H1 (cell line): ENCODE measurements around the gene GALNTL6. TPM values are rescaled to one million over a fixed set of nuclear protein-coding genes. Genes with fewer than 3 reads are reported as not detected.

Experiments
- CREB1 ChIP-seq: IDR thresholded peaks from 2 replicates; pipeline ENCODE4 v1.6.1; 2012; ENCODE audit warnings: inconsistent platforms
- HDAC2 ChIP-seq, 2 experiments: fragments of 300-600 bp in 1 of 2; sonication (generic) in 1 of 2; IDR thresholded peaks; 2 replicates each; pipeline ENCODE4 v1.6.1; 2011 to 2012; ENCODE audit warnings: low read depth in 2 of 2, low read length in 2 of 2, mild to moderate bottlenecking in 2 of 2, moderate library complexity in 2 of 2, borderline replicate concordance in 1 of 2, inconsistent platforms in 1 of 2
- NRF1 ChIP-seq: IDR thresholded peaks from 2 replicates; pipeline ENCODE4 v1.6.1; 2011; ENCODE audit warnings: mild to moderate bottlenecking, low read depth, low read length, improper control_type of control experiment
- POLR2A ChIP-seq, 2 experiments: IDR thresholded peaks; 1 replicate in 1 of 2; 2 replicates in 1 of 2; pipeline ENCODE4 v1.6.1; 2011; ENCODE audit warnings: low read depth in 2 of 2, low read length in 2 of 2, mild to moderate bottlenecking in 2 of 2; ENCODE audit errors: control extremely low read depth in 1 of 2
- RNF2 ChIP-seq: fragments of 200-900, 300-1000 bp; sonication (generic); IDR thresholded peaks from 2 replicates; pipeline ENCODE4 v1.7.1; 2016; ENCODE audit warnings: borderline replicate concordance, low read depth, mild to moderate bottlenecking, antibody characterized with exemption, low read length; ENCODE audit not compliant: poor library complexity, severe bottlenecking; ENCODE audit errors: missing control alignments
- SP2 ChIP-seq: IDR thresholded peaks from 2 replicates; pipeline ENCODE4 v1.6.1; 2012; ENCODE audit warnings: mild to moderate bottlenecking, low read length, inconsistent platforms
- SP4 ChIP-seq: IDR thresholded peaks from 2 replicates; pipeline ENCODE4 v1.6.1; 2012; ENCODE audit warnings: low read length, inconsistent platforms
- TAF1 ChIP-seq: IDR thresholded peaks from 2 replicates; pipeline ENCODE4 v1.6.1; 2011; ENCODE audit warnings: mild to moderate bottlenecking, low read depth, low read length
- ZNF274 ChIP-seq: IDR thresholded peaks from 2 replicates; pipeline ENCODE4 v1.7.0; 2012; ENCODE audit warnings: low read length, borderline replicate concordance; ENCODE audit errors: extremely low read depth
- polyA plus RNA-seq, 7 experiments: library from polyadenylated mRNA; depleted of rRNA in 3 of 7; stranded (reverse) in 5 of 7; unstranded in 2 of 7; fragments of >200 nt in 5 of 7; fragments of 200-250 nt in 2 of 7; gene quantifications; 1 replicate in 5 of 7; 2 replicates in 1 of 7; 4 replicates in 1 of 7; pipeline versions ENCODE4 v1.2.1 to v1.2.3, GENCODE V29; 2011 to 2013; ENCODE audit warnings: missing spikeins in 2 of 7, mixed read lengths in 2 of 7
- total RNA-seq: library from RNA; stranded (reverse); fragmentation: NEBNext Ultra II Directional; extraction: Animal tissue kit (Norgen Biotek cat#: 25700); gene quantifications from 2 replicates; pipeline ENCODE4 v1.2.1, GENCODE V29; 2021
- TF ChIP-seq, protein P1 (sequence below): fragments of 300-600 bp; sonication (generic); IDR thresholded peaks from 2 replicates; pipeline ENCODE4 v1.7.1; 2012; ENCODE audit warnings: low read length, moderate library complexity, mild to moderate bottlenecking, inconsistent platforms; ENCODE audit not compliant: insufficient replicate concordance
- TF ChIP-seq, protein P2 (sequence below): IDR thresholded peaks from 2 replicates; pipeline ENCODE4 v1.6.1; 2011; ENCODE audit warnings: low read length, improper control_type of control experiment

Gene GALNTL6
- total and polyA plus RNA-seq, 2 of the 8 experiments (the other 6 are each of a cell fraction or from before 2014, with no cell fraction given), result 0.03 to 0.32 TPM

DNA sequence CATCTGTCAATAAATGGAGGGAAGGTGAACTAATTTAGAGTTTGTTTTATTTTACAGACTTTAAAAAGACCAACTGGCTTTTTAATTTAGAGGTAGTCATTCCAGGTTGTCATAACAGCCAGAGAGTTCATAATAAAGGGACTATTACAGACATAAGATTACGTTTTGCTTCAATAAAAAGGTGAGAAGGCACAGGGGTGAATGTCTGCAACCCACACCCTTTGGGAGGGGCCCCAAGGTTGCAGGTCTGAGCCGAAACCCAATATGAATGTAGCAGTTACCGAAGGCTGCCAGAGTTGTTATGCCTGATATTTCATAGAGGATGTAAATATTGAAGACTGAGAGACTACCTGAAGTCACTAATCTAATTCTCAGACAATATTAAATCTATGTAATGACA, 1025.7 kb downstream of the GALNTL6 start (continued):
- TF ChIP-seq, protein P1, sequence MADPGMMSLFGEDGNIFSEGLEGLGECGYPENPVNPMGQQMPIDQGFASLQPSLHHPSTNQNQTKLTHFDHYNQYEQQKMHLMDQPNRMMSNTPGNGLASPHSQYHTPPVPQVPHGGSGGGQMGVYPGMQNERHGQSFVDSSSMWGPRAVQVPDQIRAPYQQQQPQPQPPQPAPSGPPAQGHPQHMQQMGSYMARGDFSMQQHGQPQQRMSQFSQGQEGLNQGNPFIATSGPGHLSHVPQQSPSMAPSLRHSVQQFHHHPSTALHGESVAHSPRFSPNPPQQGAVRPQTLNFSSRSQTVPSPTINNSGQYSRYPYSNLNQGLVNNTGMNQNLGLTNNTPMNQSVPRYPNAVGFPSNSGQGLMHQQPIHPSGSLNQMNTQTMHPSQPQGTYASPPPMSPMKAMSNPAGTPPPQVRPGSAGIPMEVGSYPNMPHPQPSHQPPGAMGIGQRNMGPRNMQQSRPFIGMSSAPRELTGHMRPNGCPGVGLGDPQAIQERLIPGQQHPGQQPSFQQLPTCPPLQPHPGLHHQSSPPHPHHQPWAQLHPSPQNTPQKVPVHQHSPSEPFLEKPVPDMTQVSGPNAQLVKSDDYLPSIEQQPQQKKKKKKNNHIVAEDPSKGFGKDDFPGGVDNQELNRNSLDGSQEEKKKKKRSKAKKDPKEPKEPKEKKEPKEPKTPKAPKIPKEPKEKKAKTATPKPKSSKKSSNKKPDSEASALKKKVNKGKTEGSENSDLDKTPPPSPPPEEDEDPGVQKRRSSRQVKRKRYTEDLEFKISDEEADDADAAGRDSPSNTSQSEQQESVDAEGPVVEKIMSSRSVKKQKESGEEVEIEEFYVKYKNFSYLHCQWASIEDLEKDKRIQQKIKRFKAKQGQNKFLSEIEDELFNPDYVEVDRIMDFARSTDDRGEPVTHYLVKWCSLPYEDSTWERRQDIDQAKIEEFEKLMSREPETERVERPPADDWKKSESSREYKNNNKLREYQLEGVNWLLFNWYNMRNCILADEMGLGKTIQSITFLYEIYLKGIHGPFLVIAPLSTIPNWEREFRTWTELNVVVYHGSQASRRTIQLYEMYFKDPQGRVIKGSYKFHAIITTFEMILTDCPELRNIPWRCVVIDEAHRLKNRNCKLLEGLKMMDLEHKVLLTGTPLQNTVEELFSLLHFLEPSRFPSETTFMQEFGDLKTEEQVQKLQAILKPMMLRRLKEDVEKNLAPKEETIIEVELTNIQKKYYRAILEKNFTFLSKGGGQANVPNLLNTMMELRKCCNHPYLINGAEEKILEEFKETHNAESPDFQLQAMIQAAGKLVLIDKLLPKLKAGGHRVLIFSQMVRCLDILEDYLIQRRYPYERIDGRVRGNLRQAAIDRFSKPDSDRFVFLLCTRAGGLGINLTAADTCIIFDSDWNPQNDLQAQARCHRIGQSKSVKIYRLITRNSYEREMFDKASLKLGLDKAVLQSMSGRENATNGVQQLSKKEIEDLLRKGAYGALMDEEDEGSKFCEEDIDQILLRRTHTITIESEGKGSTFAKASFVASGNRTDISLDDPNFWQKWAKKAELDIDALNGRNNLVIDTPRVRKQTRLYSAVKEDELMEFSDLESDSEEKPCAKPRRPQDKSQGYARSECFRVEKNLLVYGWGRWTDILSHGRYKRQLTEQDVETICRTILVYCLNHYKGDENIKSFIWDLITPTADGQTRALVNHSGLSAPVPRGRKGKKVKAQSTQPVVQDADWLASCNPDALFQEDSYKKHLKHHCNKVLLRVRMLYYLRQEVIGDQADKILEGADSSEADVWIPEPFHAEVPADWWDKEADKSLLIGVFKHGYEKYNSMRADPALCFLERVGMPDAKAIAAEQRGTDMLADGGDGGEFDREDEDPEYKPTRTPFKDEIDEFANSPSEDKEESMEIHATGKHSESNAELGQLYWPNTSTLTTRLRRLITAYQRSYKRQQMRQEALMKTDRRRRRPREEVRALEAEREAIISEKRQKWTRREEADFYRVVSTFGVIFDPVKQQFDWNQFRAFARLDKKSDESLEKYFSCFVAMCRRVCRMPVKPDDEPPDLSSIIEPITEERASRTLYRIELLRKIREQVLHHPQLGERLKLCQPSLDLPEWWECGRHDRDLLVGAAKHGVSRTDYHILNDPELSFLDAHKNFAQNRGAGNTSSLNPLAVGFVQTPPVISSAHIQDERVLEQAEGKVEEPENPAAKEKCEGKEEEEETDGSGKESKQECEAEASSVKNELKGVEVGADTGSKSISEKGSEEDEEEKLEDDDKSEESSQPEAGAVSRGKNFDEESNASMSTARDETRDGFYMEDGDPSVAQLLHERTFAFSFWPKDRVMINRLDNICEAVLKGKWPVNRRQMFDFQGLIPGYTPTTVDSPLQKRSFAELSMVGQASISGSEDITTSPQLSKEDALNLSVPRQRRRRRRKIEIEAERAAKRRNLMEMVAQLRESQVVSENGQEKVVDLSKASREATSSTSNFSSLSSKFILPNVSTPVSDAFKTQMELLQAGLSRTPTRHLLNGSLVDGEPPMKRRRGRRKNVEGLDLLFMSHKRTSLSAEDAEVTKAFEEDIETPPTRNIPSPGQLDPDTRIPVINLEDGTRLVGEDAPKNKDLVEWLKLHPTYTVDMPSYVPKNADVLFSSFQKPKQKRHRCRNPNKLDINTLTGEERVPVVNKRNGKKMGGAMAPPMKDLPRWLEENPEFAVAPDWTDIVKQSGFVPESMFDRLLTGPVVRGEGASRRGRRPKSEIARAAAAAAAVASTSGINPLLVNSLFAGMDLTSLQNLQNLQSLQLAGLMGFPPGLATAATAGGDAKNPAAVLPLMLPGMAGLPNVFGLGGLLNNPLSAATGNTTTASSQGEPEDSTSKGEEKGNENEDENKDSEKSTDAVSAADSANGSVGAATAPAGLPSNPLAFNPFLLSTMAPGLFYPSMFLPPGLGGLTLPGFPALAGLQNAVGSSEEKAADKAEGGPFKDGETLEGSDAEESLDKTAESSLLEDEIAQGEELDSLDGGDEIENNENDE, result no peak
- TF ChIP-seq HDAC2 (IDR thresholded peaks at IDR 0.05; ENCODE audit: borderline replicate concordance in 1 of 2, low read depth in 2 of 2, low read length in 2 of 2), result no peak
- TF ChIP-seq, protein P2, sequence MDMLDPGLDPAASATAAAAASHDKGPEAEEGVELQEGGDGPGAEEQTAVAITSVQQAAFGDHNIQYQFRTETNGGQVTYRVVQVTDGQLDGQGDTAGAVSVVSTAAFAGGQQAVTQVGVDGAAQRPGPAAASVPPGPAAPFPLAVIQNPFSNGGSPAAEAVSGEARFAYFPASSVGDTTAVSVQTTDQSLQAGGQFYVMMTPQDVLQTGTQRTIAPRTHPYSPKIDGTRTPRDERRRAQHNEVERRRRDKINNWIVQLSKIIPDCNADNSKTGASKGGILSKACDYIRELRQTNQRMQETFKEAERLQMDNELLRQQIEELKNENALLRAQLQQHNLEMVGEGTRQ, result no peak
- TF ChIP-seq SP2, result no peak
- no peak for TF ChIP-seq CREB1
- TF ChIP-seq POLR2A (IDR thresholded peaks at IDR 0.05; ENCODE audit: control extremely low read depth in 1 of 2, low read depth in 2 of 2, low read length in 2 of 2), result no peak
- TF ChIP-seq ZNF274, result no peak
- TF ChIP-seq SP4, result no peak
- no peak for TF ChIP-seq TAF1
- TF ChIP-seq RNF2, result no peak
- TF ChIP-seq NRF1, result no peak
